ENCODE results near the gene PARD6G.

Gene PARD6G

DNA sequence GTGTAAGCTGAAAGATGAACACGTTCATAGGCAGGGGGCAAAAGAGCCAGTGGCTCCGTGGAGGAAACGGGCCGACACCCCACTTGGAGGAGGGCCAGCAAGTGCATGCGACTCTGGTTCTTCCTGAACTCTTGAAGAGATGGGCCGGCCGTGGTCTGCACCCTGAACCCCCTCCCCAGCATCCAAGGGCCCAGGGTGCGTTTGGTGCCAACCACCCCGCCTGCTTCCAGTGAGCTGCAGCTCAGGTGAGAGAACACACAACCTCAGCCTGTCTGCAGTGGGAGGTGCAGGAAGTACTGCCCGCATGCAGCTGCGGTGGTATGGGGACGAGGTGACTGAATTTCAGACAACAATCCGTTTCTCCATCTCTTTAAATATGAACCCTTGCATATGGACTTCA is 79.4 kb downstream of the PARD6G start:
- H3K4me1 ChIP-seq (ENCODE audit: control insufficient read depth, low read length), result peaks cover 5% of the 10 kb centered on the region; the same call in 1 of the 2 replicates
- H3K27me3 ChIP-seq (ENCODE audit: control insufficient read depth, low read length), result no peaks in the 10 kb centered on the region
- TF ChIP-seq EZH2phosphoT487 (IDR thresholded peaks at IDR 0.05; ENCODE audit: borderline replicate concordance, low read length) (no peak), CTCF (IDR thresholded peaks at IDR 0.05; ENCODE audit: low read depth, low read length, poor library complexity, severe bottlenecking) (no peak)
- no peaks in the 10 kb centered on the region for H3K36me3 ChIP-seq (ENCODE audit: control insufficient read depth, low read length)
- H3K9me2 ChIP-seq (replicated peaks; ENCODE audit: control insufficient read depth, low read length), result no peaks in the 10 kb centered on the region
- H3K79me2 ChIP-seq (ENCODE audit: control insufficient read depth, low read length), result no peaks in the 10 kb centered on the region
- H3K4me3 ChIP-seq (ENCODE audit: low read length), result no peak overlapping the region
- no peak overlapping the region for H3K4me2 ChIP-seq (ENCODE audit: low read length)
- H3K9me3 ChIP-seq (ENCODE audit: control insufficient read depth, insufficient read depth, low read length), result no peaks in the 10 kb centered on the region
- no peaks in the 10 kb centered on the region for H4K20me1 ChIP-seq (ENCODE audit: control insufficient read depth, insufficient read depth, low read depth, low read length)
- H3K27ac ChIP-seq (ENCODE audit: low read depth, low read length), result no peak overlapping the region
- H3F3A ChIP-seq (ENCODE audit: control insufficient read depth, insufficient read depth), result no peaks in the 10 kb centered on the region

GRCh38 chr18:80167331-80167730 is 80.0 kb downstream of the PARD6G start:
- no peaks in the 10 kb centered on the region for H3K27me3 ChIP-seq (ENCODE audit: control insufficient read depth, low read length)
- no peak overlapping the region for H3K27ac ChIP-seq (ENCODE audit: low read depth, low read length)
- H3K4me2 ChIP-seq (ENCODE audit: low read length), result no peak overlapping the region

DNA sequence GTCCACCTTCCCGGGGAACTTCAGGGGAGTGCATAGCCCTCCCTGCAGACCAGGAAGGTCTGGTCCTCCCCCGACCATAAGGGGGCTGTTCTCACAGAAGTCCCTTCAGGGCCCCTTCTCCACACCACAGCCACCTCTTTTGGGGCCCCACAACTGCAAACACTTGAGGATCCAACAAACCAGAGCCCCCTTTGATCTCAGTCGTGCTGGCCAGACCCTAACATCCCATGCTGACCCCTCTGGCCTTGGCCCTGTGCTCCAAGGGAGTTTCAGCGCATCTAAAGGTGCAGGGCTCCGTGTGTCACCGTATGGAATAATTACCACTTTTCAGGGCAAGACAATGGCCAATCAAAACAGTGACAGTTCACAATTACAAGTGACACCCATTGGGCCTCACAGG is 80.6 kb downstream of the PARD6G start:
- TF ChIP-seq EZH2phosphoT487 (IDR thresholded peaks at IDR 0.05; ENCODE audit: borderline replicate concordance, low read length) (no peak), CTCF (IDR thresholded peaks at IDR 0.05; ENCODE audit: low read depth, low read length, poor library complexity, severe bottlenecking) (no peak)
- Histone ChIP-seq H3K27ac (ENCODE audit: low read depth, low read length) (no peak overlapping the region), H3K9me3 (ENCODE audit: control insufficient read depth, insufficient read depth, low read length) (no peaks in the 10 kb centered on the region), H3K27me3 (ENCODE audit: control insufficient read depth, low read length) (no peaks in the 10 kb centered on the region), H3K4me2 (ENCODE audit: low read length) (no peak overlapping the region), H3K36me3 (ENCODE audit: control insufficient read depth, low read length) (no peaks in the 10 kb centered on the region), H3K4me3 (ENCODE audit: low read length) (no peak overlapping the region), H4K20me1 (ENCODE audit: control insufficient read depth, insufficient read depth, low read depth, low read length) (no peaks in the 10 kb centered on the region), H3K4me1 (ENCODE audit: control insufficient read depth, low read length) (peaks cover 5% of the 10 kb centered on the region; the same call in 1 of the 2 replicates), H3K9me2 (replicated peaks; ENCODE audit: control insufficient read depth, low read length) (no peaks in the 10 kb centered on the region), H3F3A (ENCODE audit: control insufficient read depth, insufficient read depth) (no peaks in the 10 kb centered on the region), H3K79me2 (ENCODE audit: control insufficient read depth, low read length) (no peaks in the 10 kb centered on the region)

More at GRCh38 chr18:80167331-80167730, 80.0 kb downstream of the PARD6G start:
- no peak overlapping the region for H3K4me3 ChIP-seq (ENCODE audit: low read length)
- TF ChIP-seq CTCF (IDR thresholded peaks at IDR 0.05; ENCODE audit: low read depth, low read length, poor library complexity, severe bottlenecking) (no peak), EZH2phosphoT487 (IDR thresholded peaks at IDR 0.05; ENCODE audit: borderline replicate concordance, low read length) (no peak)
- H3K9me3 ChIP-seq (ENCODE audit: control insufficient read depth, insufficient read depth, low read length), result no peaks in the 10 kb centered on the region
- no peaks in the 10 kb centered on the region for H4K20me1 ChIP-seq (ENCODE audit: control insufficient read depth, insufficient read depth, low read depth, low read length)
- no peaks in the 10 kb centered on the region for H3K36me3 ChIP-seq (ENCODE audit: control insufficient read depth, low read length)
- H3K79me2 ChIP-seq (ENCODE audit: control insufficient read depth, low read length), result no peaks in the 10 kb centered on the region
- no peaks in the 10 kb centered on the region for H3K9me2 ChIP-seq (replicated peaks; ENCODE audit: control insufficient read depth, low read length)
- H3K4me1 ChIP-seq (ENCODE audit: control insufficient read depth, low read length), result peaks cover 5% of the 10 kb centered on the region; the same call in 1 of the 2 replicates
- no peaks in the 10 kb centered on the region for H3F3A ChIP-seq (ENCODE audit: control insufficient read depth, insufficient read depth)
